T-helper 9 cell (primary cell): Measurements from ENCODE around the gene ADD1.

Experiments used
- DNase-seq: peaks from one replicate; pipeline ENCODE4 v3.0.0-alpha.2; 2020
- total RNA-seq, 2 donors: gene quantifications; one replicate each; lab custom pipeline; 2026; lab: John Stamatoyannopoulos, UW

ADD1 gene, protein sequence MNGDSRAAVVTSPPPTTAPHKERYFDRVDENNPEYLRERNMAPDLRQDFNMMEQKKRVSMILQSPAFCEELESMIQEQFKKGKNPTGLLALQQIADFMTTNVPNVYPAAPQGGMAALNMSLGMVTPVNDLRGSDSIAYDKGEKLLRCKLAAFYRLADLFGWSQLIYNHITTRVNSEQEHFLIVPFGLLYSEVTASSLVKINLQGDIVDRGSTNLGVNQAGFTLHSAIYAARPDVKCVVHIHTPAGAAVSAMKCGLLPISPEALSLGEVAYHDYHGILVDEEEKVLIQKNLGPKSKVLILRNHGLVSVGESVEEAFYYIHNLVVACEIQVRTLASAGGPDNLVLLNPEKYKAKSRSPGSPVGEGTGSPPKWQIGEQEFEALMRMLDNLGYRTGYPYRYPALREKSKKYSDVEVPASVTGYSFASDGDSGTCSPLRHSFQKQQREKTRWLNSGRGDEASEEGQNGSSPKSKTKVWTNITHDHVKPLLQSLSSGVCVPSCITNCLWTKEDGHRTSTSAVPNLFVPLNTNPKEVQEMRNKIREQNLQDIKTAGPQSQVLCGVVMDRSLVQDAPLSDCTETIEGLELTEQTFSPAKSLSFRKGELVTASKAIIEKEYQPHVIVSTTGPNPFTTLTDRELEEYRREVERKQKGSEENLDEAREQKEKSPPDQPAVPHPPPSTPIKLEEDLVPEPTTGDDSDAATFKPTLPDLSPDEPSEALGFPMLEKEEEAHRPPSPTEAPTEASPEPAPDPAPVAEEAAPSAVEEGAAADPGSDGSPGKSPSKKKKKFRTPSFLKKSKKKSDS
- 201 to 314 reads per million in 2 donors for total RNA-seq

DNA sequence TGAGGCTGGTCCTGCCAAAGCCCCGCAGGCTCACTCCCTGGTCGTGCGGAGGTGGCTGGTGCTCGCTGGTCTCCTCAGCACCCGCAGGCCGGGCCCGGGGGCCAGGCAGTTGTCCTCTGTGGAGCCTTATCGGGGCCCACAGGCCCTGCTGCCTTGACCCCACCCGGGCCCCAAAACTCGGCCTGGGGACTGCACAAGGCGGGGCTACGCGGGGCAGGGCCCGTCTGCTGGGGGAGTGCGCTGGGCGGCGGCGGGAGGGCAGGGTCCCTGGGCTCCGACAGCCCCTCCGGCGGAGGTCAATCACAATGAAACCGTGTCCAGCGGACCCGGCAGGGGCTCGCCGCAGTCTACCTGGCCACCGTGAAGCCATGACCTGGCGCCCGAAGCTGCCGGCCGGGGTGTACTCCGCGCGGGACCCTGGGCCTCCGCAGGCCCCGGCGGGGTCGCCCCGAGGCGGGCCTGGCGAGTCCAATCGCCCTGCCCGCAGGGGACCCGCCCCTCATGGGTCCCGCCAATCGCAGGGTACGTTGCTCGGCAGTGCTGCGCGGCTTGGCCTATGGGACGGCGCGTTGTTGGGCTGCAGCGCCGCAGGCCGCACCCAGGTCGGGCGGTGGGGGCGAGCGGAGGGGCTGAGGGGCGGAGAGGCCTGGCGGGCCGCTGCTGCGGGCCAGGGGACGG, at the start of gene ADD1:
TSS of gene ADD1 (plus strand) at position 582 of the 678 bp plus-strand sequence. CDS start 32,072 bp downstream, outside the sequence.
- DNase-seq: peak; percentile 90

DNA sequence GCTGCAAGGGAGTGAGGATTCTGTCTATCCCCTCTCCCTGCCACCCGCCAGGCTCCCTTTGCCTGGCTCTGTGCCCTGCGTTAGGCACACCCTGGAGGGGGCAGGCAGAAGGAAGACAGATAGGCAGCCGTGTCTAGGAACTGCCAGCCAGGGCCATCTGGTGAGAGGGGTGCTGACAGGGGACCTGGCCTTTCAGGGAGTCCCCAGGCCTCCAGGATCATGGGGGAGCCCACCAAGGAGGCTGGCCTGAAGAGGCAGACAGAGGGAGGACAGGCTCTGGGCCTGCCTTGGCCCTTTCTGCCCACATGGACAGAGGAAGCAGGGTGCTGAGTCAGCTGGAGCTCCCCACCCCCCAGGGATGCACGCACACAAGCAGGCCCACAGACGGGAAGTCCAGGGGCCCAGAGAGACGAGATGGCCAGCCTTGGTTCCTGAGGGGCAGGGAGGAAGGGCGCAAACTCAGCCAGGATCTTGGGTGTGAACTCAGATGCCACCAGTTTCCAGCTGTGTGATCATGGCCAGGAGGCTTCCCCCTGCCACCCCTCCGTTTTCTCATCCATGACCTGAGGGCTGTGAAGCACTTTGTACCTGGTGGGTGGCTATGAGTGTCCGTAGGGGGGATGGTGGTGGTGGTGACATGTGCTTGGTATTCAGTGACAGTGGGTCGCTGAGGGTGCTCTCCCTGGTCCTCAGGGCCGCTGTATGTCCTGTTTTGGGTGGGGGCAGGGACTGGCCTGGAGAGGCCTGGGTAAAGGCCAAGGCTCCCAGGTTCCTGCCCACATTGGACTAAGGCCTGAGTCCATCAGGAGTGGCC, 49.0 kb upstream of the ADD1 start:
- DNase-seq: no peak

DNA sequence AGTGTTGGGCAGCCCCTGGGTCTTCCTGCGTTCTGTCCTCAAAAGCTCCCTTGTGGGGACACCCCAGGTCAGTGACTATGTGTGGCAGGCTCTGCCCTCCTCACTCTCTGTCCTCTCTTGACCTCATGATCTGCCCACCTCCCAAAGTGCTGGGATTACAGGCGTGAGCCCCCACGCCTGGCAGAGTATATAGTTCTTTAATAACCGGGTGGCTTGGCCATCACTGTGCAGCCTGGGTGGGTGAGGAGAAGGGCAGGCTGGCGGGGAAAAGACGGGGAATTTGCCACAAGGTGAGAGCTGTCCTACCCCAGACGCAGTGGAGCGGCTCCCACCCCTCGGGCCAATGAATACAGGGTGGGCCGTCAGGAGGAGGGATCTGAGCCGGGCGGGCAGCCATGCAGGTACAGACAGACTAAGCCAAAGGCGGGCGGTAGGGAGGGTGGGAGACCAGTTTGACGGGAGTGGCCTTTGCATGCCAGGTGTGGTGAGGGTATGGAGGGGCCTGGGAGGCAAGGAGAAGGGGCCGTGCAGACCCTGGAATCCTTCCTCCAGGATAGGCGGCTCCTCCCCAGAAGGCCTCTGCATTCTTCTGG, 48.2 kb upstream of the ADD1 start:
- DNase-seq: no peak

DNA sequence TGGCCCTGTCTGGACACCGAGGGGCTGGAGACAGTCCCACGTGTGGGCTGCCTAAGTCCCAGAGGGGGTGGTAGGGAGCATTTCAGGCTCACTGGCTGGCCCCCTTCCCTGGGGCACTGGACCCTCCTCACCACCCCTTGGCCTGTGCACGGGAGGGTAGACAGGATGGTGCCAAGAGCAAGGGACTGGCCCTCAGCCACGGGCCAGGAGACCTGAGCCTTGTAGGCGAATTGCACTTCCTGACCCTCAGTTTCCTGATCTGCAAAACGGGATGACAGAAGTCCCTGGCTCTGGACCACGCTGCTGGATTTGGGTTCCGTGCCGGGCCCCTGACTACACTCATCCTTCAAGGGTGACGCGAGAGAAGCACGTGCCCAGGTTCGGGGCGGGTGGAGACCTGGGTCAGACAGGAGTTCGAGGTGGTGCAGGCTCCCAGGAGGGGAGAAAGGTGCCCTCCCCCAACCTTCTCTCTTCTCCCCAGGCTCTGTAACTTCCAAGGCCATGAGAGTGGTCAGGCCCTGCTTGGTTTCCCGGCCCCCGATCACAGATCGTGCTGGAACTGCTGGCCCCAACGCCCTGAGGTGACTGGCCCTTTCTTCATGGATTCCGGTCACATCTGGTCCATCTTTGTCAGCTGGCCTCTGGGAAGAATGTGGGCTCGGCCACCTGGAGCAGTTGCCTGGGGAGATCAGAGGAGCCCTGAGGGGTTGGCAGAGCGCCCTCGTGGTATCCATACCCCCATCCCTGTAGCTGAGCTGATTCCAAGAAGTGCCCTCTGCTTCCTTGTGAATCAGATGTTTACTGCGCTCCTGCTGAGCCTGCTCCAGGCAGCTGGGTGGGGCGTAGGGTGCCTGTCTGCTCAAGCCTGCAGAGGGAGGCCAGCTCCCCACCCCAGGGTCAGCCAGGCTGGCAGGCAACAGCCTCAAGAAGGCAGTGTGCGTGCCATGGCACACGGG, 47.5 kb upstream of the ADD1 start:
- DNase-seq: no peak

DNA sequence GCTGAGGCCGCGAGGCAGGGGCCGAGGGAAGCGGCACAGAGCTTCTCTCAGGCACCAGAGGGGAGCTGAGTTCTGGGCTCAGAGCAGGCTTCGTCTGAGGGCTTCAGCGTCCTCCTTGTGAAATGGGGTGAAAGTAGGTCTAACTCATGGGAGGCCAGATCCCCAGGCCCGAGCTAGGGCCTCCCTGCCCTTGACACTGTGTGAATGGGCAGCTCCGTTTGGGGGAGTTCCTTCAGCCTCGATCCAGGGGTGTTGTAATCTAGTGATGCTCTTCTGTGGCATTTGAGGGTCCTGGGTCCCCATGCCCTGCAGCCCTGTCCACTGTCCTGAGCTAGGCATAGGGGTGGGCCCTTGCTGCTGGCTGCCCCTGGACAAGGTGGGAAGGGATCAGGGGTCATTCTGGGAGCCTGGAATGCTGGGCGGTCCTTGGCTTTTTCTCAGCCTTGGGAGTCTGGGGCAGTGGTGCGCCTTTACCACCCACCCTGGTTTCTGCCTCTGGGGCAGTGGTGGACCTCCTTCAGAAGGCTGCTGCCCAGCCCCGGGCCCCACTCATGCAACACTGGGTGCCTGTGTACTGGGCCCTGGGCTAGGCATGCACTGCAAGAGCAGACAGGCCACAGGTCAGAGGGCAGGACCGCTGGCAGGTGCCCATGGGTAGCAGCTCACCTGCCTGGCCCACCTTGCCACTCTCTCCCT, 46.6 kb upstream of the ADD1 start:
- no peak for DNase-seq

DNA sequence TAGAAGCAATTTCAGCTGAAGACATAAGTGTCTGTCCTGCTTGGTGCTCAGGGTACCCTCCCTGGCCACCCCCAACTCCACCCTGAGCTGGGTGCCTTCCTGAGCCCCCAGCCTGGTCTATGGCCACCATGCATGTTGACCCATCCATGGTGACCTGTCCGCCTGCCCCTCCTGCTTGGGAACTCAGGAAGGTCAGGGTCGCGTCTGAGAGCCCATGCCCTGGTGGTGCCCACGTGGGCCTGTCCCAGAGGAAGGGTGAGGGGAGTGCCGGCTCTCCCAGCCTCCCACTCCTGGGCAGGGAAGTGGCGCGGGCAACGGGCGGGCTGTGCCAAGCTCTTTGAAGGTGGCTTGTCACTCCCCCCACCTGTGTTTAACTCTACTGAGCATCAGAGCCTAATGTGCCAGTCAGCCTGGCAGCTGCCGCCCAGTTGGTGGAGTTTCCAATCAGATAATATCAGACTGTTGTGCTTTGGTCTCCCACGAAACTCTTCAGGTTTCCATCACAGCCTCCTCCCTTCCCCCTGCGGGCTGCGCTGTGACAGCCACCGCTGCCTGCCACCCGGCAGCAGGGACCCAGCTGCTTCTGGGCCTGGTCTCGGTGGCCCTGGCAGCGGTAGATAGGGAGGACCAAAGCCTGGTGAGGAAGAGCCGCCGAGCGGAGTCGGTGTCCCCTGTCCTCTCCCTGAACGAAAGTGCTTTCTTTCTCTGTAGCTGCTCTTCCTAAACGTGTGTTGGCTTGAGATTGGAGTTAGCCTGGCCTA, 45.9 kb upstream of the ADD1 start:
- no peak for DNase-seq

DNA sequence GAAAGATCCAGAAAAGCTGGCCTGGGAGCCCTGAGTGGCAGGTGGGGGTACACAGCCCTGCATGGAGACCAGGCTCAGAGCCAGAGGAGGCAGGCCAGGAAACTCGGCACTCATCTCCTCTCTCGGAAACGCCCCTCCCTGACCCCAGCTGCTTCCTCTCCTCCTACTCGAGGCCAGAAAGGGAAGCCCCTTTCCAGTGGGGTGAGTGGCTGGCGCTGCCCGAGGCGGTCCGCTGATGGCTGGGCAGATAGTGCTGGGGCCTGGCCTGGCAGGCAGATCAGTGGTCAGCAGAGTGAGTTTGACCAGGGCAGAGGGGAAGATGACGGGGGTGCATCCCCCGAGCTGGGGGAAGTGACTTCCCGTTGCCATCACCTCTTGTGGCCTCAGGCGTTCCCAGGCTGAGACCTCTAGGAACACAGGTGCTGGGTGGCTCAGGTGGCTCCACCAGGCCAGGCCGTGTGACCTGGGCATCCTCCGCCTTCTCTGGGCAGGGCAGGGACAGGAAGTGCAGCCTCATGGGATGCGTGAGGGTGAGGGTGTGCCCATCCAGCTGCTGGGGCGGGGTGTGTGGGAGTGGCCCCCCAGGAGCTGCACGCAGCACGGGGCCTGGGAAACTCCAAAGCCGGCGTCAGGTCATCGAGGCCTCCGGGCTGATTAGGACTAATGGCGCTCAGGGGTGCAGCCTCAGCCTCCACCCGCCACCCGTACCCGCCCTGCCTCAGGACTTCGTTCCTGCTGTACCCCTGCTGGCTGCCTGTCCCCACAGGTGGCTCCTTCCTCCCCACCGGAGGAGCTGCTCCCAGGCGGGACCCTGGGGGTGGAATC, 45.0 kb upstream of the ADD1 start:
- DNase-seq: no peak

DNA sequence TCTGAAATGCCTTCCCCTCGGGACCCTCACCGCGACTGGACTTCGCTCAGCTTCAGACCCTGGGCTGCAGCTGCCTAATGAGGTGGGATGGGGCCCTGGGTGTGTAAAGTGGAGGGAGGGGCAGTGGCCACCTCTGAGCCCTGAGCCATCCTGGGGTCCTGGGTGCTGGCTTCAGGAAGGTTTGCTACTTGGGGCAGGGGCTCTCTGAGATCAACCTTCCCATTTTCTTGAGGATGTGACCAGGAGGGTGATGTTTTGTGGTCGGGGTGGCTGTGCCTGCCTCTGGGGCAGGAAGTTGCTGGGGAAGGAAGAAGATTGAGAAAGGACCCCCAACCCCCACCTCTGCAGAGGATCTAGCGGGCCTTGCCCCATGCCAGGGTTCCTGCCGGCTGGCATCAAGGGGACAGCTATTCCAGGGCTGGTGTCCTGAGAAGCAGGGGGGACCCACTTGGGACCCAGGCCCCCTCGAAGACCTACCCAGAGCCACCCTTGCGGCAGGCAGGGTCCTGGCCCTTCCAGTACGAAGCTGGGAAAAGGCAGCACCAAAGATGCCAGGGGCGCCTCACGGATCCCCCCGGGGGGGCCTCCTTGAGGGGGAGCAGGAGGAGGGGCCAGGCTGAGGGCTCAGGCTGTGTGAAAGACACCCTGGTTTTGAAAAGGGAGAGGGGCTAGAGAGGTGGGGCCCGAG, 44.3 kb upstream of the ADD1 start:
- no peak for DNase-seq

DNA sequence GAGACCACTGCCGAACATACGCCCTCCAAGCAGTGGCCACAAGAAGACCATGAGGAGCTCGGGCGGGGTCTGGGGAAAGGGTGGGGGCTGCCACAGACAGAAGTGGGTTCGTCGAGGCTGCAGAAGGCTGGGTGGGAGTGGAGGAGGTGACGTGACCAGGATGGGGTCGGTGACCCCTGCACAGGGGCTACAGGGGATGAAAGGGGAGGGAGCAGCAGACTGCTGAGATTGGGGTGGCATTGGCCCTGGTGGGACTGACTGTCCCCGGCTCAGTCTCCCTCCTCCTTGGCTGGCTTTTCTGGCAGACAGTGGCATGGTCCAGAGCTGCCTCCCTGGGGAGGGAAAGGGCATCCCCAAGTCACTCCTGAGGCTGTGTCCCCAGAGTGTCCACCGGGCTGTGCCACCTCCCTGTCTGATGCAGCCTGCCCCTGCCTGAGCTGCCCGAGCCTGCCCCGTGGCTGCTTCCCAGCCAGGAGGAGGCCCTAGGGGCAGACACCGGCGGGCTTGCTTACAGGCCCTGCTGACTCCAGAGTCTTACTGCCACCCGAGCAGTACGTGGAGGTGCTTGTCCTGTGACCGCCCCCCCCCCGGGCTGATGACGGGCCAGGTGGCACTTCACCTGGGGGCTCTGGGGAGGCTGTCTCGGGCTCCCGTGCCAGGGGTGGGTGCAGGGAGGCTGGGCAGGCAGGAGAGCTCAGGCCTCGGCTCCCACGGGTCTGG, 43.5 kb upstream of the ADD1 start:
- no peak for DNase-seq

DNA sequence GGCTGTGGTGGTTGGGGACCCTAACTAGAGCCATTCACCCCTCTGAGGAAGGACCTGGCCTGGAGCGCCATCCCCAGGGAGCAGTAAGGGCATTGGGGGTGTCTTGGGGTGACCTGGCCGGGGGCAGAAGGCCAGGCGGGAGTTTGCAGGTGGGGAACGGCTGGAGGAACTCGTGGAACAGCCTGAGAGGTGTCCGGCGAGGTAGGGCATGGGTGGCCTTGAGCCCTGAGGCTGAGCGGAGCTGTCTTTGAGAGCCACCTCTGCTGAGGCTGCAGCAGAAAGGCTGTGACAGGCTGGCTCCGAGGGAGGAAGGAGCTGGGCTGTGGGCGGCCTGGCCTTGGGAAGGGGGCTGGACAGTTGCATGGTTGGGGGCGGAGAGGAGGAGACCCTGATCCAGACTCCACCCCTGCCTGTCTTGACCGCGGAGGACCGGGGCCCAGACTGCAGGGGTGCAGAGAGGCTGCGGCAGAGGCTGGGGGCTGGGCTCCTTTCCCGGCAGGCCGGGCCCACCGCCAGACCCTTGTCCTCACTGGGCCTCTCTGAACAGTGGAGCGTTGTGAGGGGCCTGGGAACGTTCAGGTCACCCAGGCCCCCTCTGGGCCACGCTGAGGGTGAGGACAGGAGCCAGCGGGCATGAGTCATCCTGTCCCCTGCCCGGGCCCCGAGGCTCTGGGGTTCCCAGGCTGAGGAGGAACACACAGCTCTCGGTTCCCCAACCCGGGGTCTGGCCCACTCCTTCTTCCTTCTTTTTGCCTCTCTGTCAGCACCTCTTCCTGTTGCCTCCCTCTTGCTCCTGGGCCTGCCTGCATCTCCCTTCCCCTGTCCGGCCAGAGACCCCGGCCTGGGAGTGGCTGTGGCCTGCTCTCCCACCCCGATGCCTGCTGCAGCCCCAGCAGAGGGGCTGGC, 42.7 kb upstream of the ADD1 start:
- peak; percentile 0 for DNase-seq

DNA sequence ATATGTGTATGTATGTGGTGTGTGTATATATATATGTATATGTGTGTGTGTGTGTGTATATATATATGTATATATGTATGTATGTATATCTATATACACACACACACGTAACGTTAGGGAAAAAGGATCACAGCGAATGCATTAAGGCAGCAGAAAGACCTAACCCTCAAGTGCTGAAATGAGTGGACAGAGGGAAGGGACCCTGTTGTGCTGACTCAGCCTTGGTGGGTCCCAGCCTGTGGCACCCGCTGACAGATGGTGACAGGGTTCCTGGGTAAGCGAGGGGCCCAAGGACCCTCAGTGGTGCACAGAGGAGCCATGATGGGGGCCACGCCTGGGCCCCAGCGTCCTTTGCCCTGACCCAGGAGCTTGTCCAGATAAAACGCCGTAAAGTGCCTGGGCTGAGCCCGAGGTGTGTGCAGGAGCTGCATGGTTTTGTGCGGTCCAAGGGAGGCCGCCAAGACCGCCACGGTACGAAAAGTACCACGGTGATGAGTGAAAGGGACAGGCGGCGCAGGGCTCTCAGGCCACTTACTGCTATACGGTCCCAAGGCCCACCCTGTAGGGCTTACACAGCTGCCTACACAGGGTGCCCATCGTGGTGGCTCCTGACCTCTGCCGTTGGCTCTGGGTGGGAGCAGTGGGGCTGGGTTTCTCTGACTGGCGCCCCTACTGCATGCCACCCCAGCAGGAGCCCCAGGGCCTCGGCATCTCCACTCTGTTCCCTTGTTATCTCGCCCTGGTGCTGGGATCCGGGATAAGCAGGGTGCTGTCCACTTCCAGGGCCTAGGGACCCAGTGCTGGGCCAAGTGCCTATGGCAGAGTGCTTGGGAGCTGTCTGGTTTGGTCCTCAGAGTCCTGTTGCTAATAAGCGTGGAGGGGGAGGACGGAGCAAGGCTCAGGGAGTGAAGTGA, 40.8 kb upstream of the ADD1 start:
- no peak for DNase-seq

DNA sequence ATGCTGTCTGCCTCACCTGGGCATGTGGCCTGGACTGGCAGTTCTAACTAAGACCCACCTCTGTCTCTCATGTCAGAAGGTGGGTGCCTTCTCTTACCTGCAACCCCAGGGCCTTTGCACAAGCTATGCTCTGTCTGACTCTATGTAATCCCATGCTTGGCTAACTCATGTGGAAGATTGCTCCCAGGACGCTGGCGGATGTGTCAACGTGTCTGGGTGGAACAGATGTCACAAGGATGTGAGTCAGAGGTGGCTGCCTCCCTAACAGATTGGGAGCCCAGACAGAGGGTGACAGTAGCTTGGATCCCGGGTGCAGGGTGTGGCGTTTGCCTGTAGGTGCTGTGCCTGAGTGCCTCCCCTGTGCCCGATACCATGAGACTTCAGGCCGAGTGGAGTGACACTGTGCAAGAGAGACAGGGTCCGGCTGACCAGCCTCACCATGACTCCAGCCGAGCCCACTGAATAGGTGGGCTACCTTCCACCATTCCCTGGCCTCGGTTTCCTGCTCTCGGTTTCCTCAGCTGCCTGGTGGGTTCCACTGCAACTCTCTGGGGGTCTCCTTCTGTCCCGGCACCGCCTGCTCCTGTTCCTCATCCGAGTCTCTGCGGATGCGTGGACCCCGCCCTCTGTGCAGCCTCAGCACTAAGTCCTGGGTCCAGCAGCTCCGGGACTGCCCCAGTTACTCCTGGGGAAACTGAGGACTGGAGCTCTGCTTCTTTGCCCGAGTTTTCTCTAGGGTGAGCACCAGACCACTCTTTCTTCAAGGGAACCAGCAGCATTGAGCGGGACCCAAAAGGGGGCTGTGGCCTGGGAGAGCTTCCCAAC, 39.8 kb upstream of the ADD1 start:
- DNase-seq: no peak

DNA sequence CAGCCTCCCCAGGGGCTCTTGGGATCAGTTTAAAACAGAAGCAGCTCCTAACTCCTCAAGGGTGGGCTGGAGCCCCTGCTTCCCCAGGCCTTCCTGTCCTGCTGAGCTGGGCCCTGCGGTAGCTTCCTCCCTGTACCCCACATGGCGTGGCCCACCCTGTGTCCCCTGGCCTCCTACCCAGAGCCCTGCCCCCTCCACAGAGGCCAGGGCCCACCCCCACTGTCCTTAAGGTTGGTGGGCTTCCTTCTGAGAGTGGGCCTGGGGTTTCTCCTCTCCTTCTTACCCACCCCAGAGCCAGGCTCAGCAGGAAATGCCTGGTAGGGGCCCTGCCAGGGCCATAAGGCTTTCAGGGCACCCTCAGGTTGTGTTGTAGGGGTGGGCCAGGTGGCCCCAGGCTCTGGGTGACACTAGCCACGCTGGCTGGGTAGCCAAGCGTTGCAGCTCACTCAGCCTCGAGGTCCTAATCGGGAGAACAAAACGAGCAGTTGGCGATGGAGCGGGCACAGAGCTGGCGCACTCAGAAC, 39.1 kb upstream of the ADD1 start:
- no peak for DNase-seq
